Effector memory CD4-positive, alpha-beta T cell (primary cell): ENCODE measurements around the gene POLR3H.

Experiments used
- DNase-seq, 3 donors: peaks; one replicate each; pipeline ENCODE4 v3.0.0-alpha.2; 2020
- H3K27ac ChIP-seq: 2 replicates; pipeline ENCODE4 v1.7.0; 2013; ENCODE audit warnings: mild to moderate bottlenecking, low read length, moderate library complexity; ENCODE audit not compliant: insufficient read depth, poor library complexity, severe bottlenecking
- H3K27me3 ChIP-seq: replicated peaks from 2 replicates; pipeline ENCODE4 v1.7.0; 2013; ENCODE audit warnings: mild to moderate bottlenecking, low read length; ENCODE audit not compliant: insufficient read depth, control insufficient read depth, poor library complexity, severe bottlenecking
- H3K36me3 ChIP-seq: 2 replicates; pipeline ENCODE4 v1.7.0; 2013; ENCODE audit warnings: mild to moderate bottlenecking, low read length, moderate library complexity; ENCODE audit not compliant: control insufficient read depth, insufficient read depth
- H3K4me1 ChIP-seq: 2 replicates; pipeline ENCODE4 v1.7.0; 2013; ENCODE audit warnings: low read length, mild to moderate bottlenecking; ENCODE audit not compliant: control insufficient read depth, insufficient read depth, poor library complexity, severe bottlenecking
- H3K4me3 ChIP-seq: 2 replicates; pipeline ENCODE4 v1.7.0; 2013; ENCODE audit warnings: low read length, low read depth, mild to moderate bottlenecking; ENCODE audit not compliant: insufficient read depth, poor library complexity, severe bottlenecking
- H3K9me3 ChIP-seq: 2 replicates; pipeline ENCODE4 v1.7.0; 2013; ENCODE audit warnings: mild to moderate bottlenecking, low read length, moderate library complexity; ENCODE audit not compliant: control insufficient read depth

POLR3H gene

GRCh38 chr22:41518048-41518347, 26.3 kb downstream of the POLR3H start:
- peaks cover 40% of the 10 kb centered on the region for H3K36me3 ChIP-seq
- H3K4me1 ChIP-seq = no peaks in the 10 kb centered on the region
- H3K27me3 ChIP-seq = no peaks in the 10 kb centered on the region
- DNase-seq = no peak
- no peaks in the 10 kb centered on the region for H3K9me3 ChIP-seq
- no peak overlapping the region for H3K27ac ChIP-seq
- no peak overlapping the region for H3K4me3 ChIP-seq

- Histone ChIP-seq H3K27ac (no peak overlapping the region), H3K27me3 (no peaks in the 10 kb centered on the region), H3K9me3 (no peaks in the 10 kb centered on the region), H3K36me3 (peaks cover 45% of the 10 kb centered on the region), H3K4me3 (no peak overlapping the region), H3K4me1 (no peaks in the 10 kb centered on the region)
- peak in 2 of 3 donors; percentile 19 to 27 for DNase-seq
These were observed 26.9 kb downstream of the POLR3H start for GRCh38 chr22:41517172-41518047.

GRCh38 chr22:41516462-41516861, 27.8 kb downstream of the POLR3H start:
- H3K27me3 ChIP-seq = no peaks in the 10 kb centered on the region
- no peak overlapping the region for H3K4me3 ChIP-seq
- H3K27ac ChIP-seq = no peak overlapping the region
- DNase-seq = no peak
- no peaks in the 10 kb centered on the region for H3K4me1 ChIP-seq
- no peaks in the 10 kb centered on the region for H3K9me3 ChIP-seq
- H3K36me3 ChIP-seq = peaks cover 51% of the 10 kb centered on the region

- H3K36me3 ChIP-seq = peaks cover 72% of the 10 kb centered on the region
- H3K4me1 ChIP-seq = no peaks in the 10 kb centered on the region
- no peak for DNase-seq
- no peaks in the 10 kb centered on the region for H3K9me3 ChIP-seq
- H3K27ac ChIP-seq = no peak overlapping the region
- no peak overlapping the region for H3K4me3 ChIP-seq
- H3K27me3 ChIP-seq = no peaks in the 10 kb centered on the region
These were observed 30.9 kb downstream of the POLR3H start for GRCh38 chr22:41513391-41513790.

GRCh38 chr22:41512421-41513194, 31.7 kb downstream of the POLR3H start:
- Histone ChIP-seq H3K4me3 (no peak overlapping the region), H3K36me3 (peaks cover 80% of the 10 kb centered on the region), H3K27me3 (no peaks in the 10 kb centered on the region), H3K4me1 (no peaks in the 10 kb centered on the region), H3K27ac (no peak overlapping the region), H3K9me3 (no peaks in the 10 kb centered on the region)
- DNase-seq = no peak

GRCh38 chr22:41511521-41511968, 32.7 kb downstream of the POLR3H start:
- no peaks in the 10 kb centered on the region for H3K27me3 ChIP-seq
- no peaks in the 10 kb centered on the region for H3K9me3 ChIP-seq
- no peak overlapping the region for H3K27ac ChIP-seq
- H3K36me3 ChIP-seq = peaks cover 78% of the 10 kb centered on the region
- no peak overlapping the region for H3K4me3 ChIP-seq
- no peak for DNase-seq
- H3K4me1 ChIP-seq = no peaks in the 10 kb centered on the region

GRCh38 chr22:41508770-41509170, 35.5 kb downstream of the POLR3H start:
- no peak overlapping the region for H3K27ac ChIP-seq
- H3K36me3 ChIP-seq = peaks cover 56% of the 10 kb centered on the region

GRCh38 chr22:41507330-41508063, 36.8 kb downstream of the POLR3H start:
- Histone ChIP-seq H3K36me3 (peaks cover 50% of the 10 kb centered on the region), H3K27me3 (no peaks in the 10 kb centered on the region), H3K9me3 (no peaks in the 10 kb centered on the region), H3K4me1 (no peaks in the 10 kb centered on the region), H3K4me3 (no peak overlapping the region), H3K27ac (no peak overlapping the region)
- DNase-seq = no peak

More at GRCh38 chr22:41508770-41509170, 35.5 kb downstream of the POLR3H start:
- H3K4me1 ChIP-seq = no peaks in the 10 kb centered on the region
- H3K9me3 ChIP-seq = no peaks in the 10 kb centered on the region
- no peak for DNase-seq
- no peak overlapping the region for H3K4me3 ChIP-seq
- no peaks in the 10 kb centered on the region for H3K27me3 ChIP-seq

- Histone ChIP-seq H3K4me3 (no peak overlapping the region), H3K36me3 (peaks cover 55% of the 10 kb centered on the region), H3K27me3 (no peaks in the 10 kb centered on the region), H3K4me1 (no peaks in the 10 kb centered on the region), H3K27ac (no peak overlapping the region), H3K9me3 (no peaks in the 10 kb centered on the region)
- no peak for DNase-seq
These were observed 38.6 kb downstream of the POLR3H start for GRCh38 chr22:41505511-41506220.
